ENCODE data around the gene ATP2B3. TPM values are rescaled to one million over a fixed set of nuclear protein-coding genes. Genes with fewer than 3 reads are reported as not detected.

ATP2B3 gene
- total RNA-seq, 4 donors from 2014 or later = under 0.01 to 0.33 (median 0.21) TPM

GRCh38 chrX:153585827-153586226, 68.4 kb downstream of the ATP2B3 start:
- no peaks in the 10 kb centered on the region for H3K9me3 ChIP-seq
- no peak for DNase-seq (ENCODE audit: extremely low spot score)
- H3K4me3 ChIP-seq = no peak overlapping the region
- peaks cover 0 to 5% (median 0%) of the 10 kb centered on the region in 4 donors for H3K4me1 ChIP-seq
- TF ChIP-seq POLR2AphosphoS5 (IDR thresholded peaks at IDR 0.05) (no peak), POLR2A (IDR thresholded peaks at IDR 0.05; ENCODE audit: low read depth) (no peak), EP300 (IDR thresholded peaks at IDR 0.05) (no peak)
- TF ChIP-seq, protein P1, sequence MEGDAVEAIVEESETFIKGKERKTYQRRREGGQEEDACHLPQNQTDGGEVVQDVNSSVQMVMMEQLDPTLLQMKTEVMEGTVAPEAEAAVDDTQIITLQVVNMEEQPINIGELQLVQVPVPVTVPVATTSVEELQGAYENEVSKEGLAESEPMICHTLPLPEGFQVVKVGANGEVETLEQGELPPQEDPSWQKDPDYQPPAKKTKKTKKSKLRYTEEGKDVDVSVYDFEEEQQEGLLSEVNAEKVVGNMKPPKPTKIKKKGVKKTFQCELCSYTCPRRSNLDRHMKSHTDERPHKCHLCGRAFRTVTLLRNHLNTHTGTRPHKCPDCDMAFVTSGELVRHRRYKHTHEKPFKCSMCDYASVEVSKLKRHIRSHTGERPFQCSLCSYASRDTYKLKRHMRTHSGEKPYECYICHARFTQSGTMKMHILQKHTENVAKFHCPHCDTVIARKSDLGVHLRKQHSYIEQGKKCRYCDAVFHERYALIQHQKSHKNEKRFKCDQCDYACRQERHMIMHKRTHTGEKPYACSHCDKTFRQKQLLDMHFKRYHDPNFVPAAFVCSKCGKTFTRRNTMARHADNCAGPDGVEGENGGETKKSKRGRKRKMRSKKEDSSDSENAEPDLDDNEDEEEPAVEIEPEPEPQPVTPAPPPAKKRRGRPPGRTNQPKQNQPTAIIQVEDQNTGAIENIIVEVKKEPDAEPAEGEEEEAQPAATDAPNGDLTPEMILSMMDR (IDR thresholded peaks at IDR 0.05) = no peak
- peaks cover 0 to 50% (median 31%) of the 10 kb centered on the region in 4 donors for H3K36me3 ChIP-seq
- WGBS = 78% methylated on average over 4 of the region's 4 CpGs
- intact Hi-C loops (cut with DNase I) = no loop called here
- no peak overlapping the region for H3K27ac ChIP-seq (replicated peaks in 1 of 4)
- H3K27me3 ChIP-seq = peaks cover 0 to 4% (median 0%) of the 10 kb centered on the region in 4 donors

DNA sequence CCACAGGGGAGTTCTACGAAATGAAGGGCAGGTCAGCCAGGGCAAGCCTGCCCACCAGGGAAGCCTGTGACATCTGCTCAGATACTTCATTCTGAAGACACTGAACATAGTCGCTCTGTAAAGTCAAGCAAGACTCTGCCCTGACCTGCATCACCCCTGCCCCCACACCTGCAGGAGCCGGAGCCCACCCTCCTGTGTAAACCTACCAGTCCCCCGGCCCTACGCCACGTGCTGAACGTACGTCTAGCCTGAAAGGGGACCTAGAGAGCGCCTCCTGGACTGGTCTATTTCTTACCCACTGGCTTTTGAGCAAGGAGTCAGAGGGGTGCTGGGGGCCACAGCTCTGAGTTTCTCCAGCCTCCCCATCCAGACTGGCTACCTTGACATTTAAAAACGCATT, 69.9 kb downstream of the ATP2B3 start:
- Histone ChIP-seq H3K27ac (replicated peaks in 1 of 4) (no peak overlapping the region), H3K9me3 (no peaks in the 10 kb centered on the region), H3K4me1 (peaks cover 0 to 5% (median 0%) of the 10 kb centered on the region in 4 donors), H3K27me3 (no peaks in the 10 kb centered on the region), H3K4me3 (no peak overlapping the region), H3K36me3 (peaks cover 0 to 65% (median 45%) of the 10 kb centered on the region in 4 donors)
- 94% methylated on average over 10 of the region's 10 CpGs for WGBS
- intact Hi-C loops (cut with DNase I) = no loop called here
- TF ChIP-seq EP300 (IDR thresholded peaks at IDR 0.05) (no peak), POLR2AphosphoS5 (IDR thresholded peaks at IDR 0.05) (no peak), POLR2A (IDR thresholded peaks at IDR 0.05; ENCODE audit: low read depth) (no peak)
- TF ChIP-seq, protein P1 (IDR thresholded peaks at IDR 0.05) = no peak
- DNase-seq (ENCODE audit: extremely low spot score) = no peak

GRCh38 chrX:153588021-153588781, 70.8 kb downstream of the ATP2B3 start:
- no peak for DNase-seq (ENCODE audit: extremely low spot score)
- 86% methylated on average over 13 of the region's 18 CpGs for WGBS
- Histone ChIP-seq H3K9me3 (no peaks in the 10 kb centered on the region), H3K27ac (replicated peaks in 1 of 4) (no peak overlapping the region), H3K36me3 (peaks cover 0 to 73% (median 49%) of the 10 kb centered on the region in 4 donors), H3K4me1 (peaks cover 0 to 5% (median 2%) of the 10 kb centered on the region in 4 donors), H3K27me3 (no peaks in the 10 kb centered on the region), H3K4me3 (no peak overlapping the region)
- intact Hi-C loops (cut with DNase I) = no loop called here
- no peak for TF ChIP-seq EP300 (IDR thresholded peaks at IDR 0.05)
- TF ChIP-seq, protein P1 (IDR thresholded peaks at IDR 0.05) = no peak

- Histone ChIP-seq H3K27ac (replicated peaks in 1 of 4) (no peak overlapping the region), H3K36me3 (peaks cover 0 to 81% (median 56%) of the 10 kb centered on the region in 4 donors), H3K9me3 (no peaks in the 10 kb centered on the region), H3K27me3 (no peaks in the 10 kb centered on the region), H3K4me3 (no peak overlapping the region), H3K4me1 (peaks cover 0 to 7% (median 5%) of the 10 kb centered on the region in 4 donors)
- TF ChIP-seq EP300 (IDR thresholded peaks at IDR 0.05) (no peak), POLR2AphosphoS5 (IDR thresholded peaks at IDR 0.05) (no peak), POLR2A (IDR thresholded peaks at IDR 0.05; ENCODE audit: low read depth) (no peak)
- TF ChIP-seq, protein P1 (IDR thresholded peaks at IDR 0.05) = no peak
- 89% methylated on average over 18 of the region's 29 CpGs for WGBS
- DNase-seq (ENCODE audit: extremely low spot score) = no peak
- intact Hi-C loops (cut with DNase I) = no loop called here
These were observed 71.5 kb downstream of the ATP2B3 start for GRCh38 chrX:153588782-153589446.
